MM.1S (cell line): ENCODE results near the gene RGS8.

Experiments
- DNase-seq: peaks from one replicate; pipeline ENCODE4 v3.0.0-alpha.2; 2015
- H2AFZ ChIP-seq: fragments of 300-600 bp; sonication (generic); 2 replicates; pipeline ENCODE4 v1.6.0; 2016; ENCODE audit warnings: antibody characterized with exemption, low read length
- H3F3A ChIP-seq: fragments of 300-600 bp; sonication (generic); 2 replicates; pipeline ENCODE4 v1.6.1; 2016; ENCODE audit warnings: mild to moderate bottlenecking, antibody characterized with exemption, low read length, moderate library complexity, mixed read lengths; ENCODE audit not compliant: insufficient read depth
- H3K27ac ChIP-seq: fragments of 300-600 bp; sonication (generic); 2 replicates; pipeline ENCODE4 v1.5.1; 2016; ENCODE audit warnings: mild to moderate bottlenecking, low read length
- H3K27me3 ChIP-seq: fragments of 300-600 bp; sonication (generic); replicated peaks from 2 replicates; pipeline ENCODE4 v1.6.0; 2016; ENCODE audit warnings: low read length; ENCODE audit not compliant: insufficient read depth
- H3K36me3 ChIP-seq: fragments of 300-600 bp; sonication (generic); replicated peaks from 2 replicates; pipeline ENCODE4 v1.6.1; 2016; ENCODE audit warnings: mild to moderate bottlenecking, low read length, mixed read lengths; ENCODE audit not compliant: insufficient read depth
- H3K4me1 ChIP-seq: fragments of 300-600 bp; sonication (generic); 2 replicates; pipeline ENCODE4 v1.6.1; 2016; ENCODE audit warnings: low read length, mixed read lengths
- H3K4me2 ChIP-seq: fragments of 300-600 bp; sonication (generic); 2 replicates; pipeline ENCODE4 v1.6.0; 2016; ENCODE audit warnings: low read depth, low read length
- H3K4me3 ChIP-seq: fragments of 300-600 bp; sonication (generic); 2 replicates; pipeline ENCODE4 v1.5.1; 2016; ENCODE audit warnings: low read length, mixed read lengths
- H3K79me2 ChIP-seq: fragments of 300-600 bp; sonication (generic); 2 replicates; pipeline ENCODE4 v1.6.1; 2016; ENCODE audit warnings: mixed run types, low read length, mixed read lengths
- H3K9ac ChIP-seq: fragments of 300-600 bp; sonication (generic); 2 replicates; pipeline ENCODE4 v1.6.1; 2016; ENCODE audit warnings: low read length, mixed read lengths
- H3K9me2 ChIP-seq: fragments of 300-600 bp; sonication (generic); replicated peaks from 2 replicates; pipeline ENCODE4 v1.6.1; 2016; ENCODE audit warnings: mild to moderate bottlenecking, low read length, mixed read lengths; ENCODE audit not compliant: insufficient read depth
- H3K9me3 ChIP-seq: fragments of 300-600 bp; sonication (generic); replicated peaks from 2 replicates; pipeline ENCODE4 v1.6.1; 2016; ENCODE audit warnings: mild to moderate bottlenecking, low read length, mixed read lengths; ENCODE audit not compliant: insufficient read depth
- H4K20me1 ChIP-seq: fragments of 300-600 bp; sonication (generic); 2 replicates; pipeline ENCODE4 v1.6.1; 2016; ENCODE audit warnings: mild to moderate bottlenecking, low read length, moderate library complexity, mixed read lengths; ENCODE audit not compliant: insufficient read depth
- CTCF ChIP-seq: fragments of 300-600 bp; sonication (generic); IDR thresholded peaks from 2 replicates; pipeline ENCODE4 v1.5.1; 2016; ENCODE audit warnings: antibody characterized with exemption, low read length, mixed read lengths
- EZH2 ChIP-seq: fragments of 300-600 bp; sonication (generic); optimal IDR thresholded peaks from 2 replicates; pipeline ENCODE3; 2017; ENCODE audit warnings: low read depth, mild to moderate bottlenecking, antibody characterized with exemption, low read length, mixed read lengths
- EZH2phosphoT487 ChIP-seq: fragments of 300-600 bp; sonication (generic); IDR thresholded peaks from 2 replicates; pipeline ENCODE4 v1.6.1; 2018; ENCODE audit warnings: antibody characterized with exemption, low read length

Gene RGS8

GRCh38 chr1:182685215-182685614, 828 bp upstream of the RGS8 start:
- H3K36me3 ChIP-seq = no peaks in the 10 kb centered on the region
- no peak for TF ChIP-seq EZH2
- no peak for TF ChIP-seq EZH2phosphoT487
- TF ChIP-seq CTCF = no peak
- DNase-seq = no peak

GRCh38 chr1:182682898-182683501, 1.4 kb downstream of the RGS8 start:
- peaks cover 16% of the 10 kb centered on the region for H3K27me3 ChIP-seq
- H3K36me3 ChIP-seq = no peaks in the 10 kb centered on the region
- no peak overlapping the region for H2AFZ ChIP-seq
- H3K79me2 ChIP-seq = no peaks in the 10 kb centered on the region
- peaks cover 2% of the 10 kb centered on the region; the same call in 1 of the 2 replicates for H3K4me1 ChIP-seq
- H3K4me3 ChIP-seq = no peak overlapping the region
- no peaks in the 10 kb centered on the region for H3K9me3 ChIP-seq
- TF ChIP-seq CTCF = no peak
- no peak for TF ChIP-seq EZH2phosphoT487
- no peak for TF ChIP-seq EZH2
- no peaks in the 10 kb centered on the region for H4K20me1 ChIP-seq
- H3K9me2 ChIP-seq = no peaks in the 10 kb centered on the region
- no peak overlapping the region for H3K4me2 ChIP-seq
- peaks cover 1% of the 10 kb centered on the region; the same call in 1 of the 2 replicates for H3F3A ChIP-seq
- H3K27ac ChIP-seq = no peak overlapping the region
- no peak for DNase-seq
- no peak overlapping the region for H3K9ac ChIP-seq

More at GRCh38 chr1:182685215-182685614, 828 bp upstream of the RGS8 start:
- H2AFZ ChIP-seq = no peak overlapping the region
- H3K9ac ChIP-seq = no peak overlapping the region
- no peak overlapping the region for H3K4me2 ChIP-seq
- no peak overlapping the region for H3K4me3 ChIP-seq
- no peaks in the 10 kb centered on the region for H3K79me2 ChIP-seq
- no peak overlapping the region for H3K27ac ChIP-seq
- no peaks in the 10 kb centered on the region for H3K4me1 ChIP-seq
- no peaks in the 10 kb centered on the region for H3K9me3 ChIP-seq
- H3F3A ChIP-seq = no peaks in the 10 kb centered on the region
- no peaks in the 10 kb centered on the region for H3K9me2 ChIP-seq
- H4K20me1 ChIP-seq = no peaks in the 10 kb centered on the region
- no peaks in the 10 kb centered on the region for H3K27me3 ChIP-seq

GRCh38 chr1:182682406-182682805, 2.0 kb downstream of the RGS8 start:
- Histone ChIP-seq H3K4me3 (no peak overlapping the region), H3K9me2 (no peaks in the 10 kb centered on the region), H3K4me1 (peaks cover 8% of the 10 kb centered on the region), H3K9ac (no peak overlapping the region), H3K4me2 (no peak overlapping the region), H3K36me3 (no peaks in the 10 kb centered on the region), H3K79me2 (no peaks in the 10 kb centered on the region), H3F3A (peaks cover 7% of the 10 kb centered on the region), H2AFZ (no peak overlapping the region), H4K20me1 (no peaks in the 10 kb centered on the region), H3K27ac (no peak overlapping the region), H3K27me3 (peaks cover 18% of the 10 kb centered on the region), H3K9me3 (no peaks in the 10 kb centered on the region)
- TF ChIP-seq EZH2 (no peak), EZH2phosphoT487 (no peak), CTCF (no peak)
- no peak for DNase-seq
